DND-41 (cell line): ENCODE measurements around the gene NSF.

Experiments used
- CTCF ChIP-seq: IDR thresholded peaks from 2 replicates; pipeline ENCODE4 v1.5.1; 2012; ENCODE audit warnings: borderline replicate concordance, low read length, moderate library complexity, mild to moderate bottlenecking; ENCODE audit not compliant: poor library complexity, severe bottlenecking; ENCODE audit errors: extremely low read depth
- EZH2 ChIP-seq: IDR thresholded peaks from 3 replicates; pipeline ENCODE4 v1.6.1; 2012; ENCODE audit warnings: borderline replicate concordance, low read depth, mild to moderate bottlenecking, moderate library complexity, low read length, inconsistent platforms; ENCODE audit not compliant: severe bottlenecking

- no peak for TF ChIP-seq CTCF
- no peak for TF ChIP-seq EZH2
Measured at GRCh38 chr17:46776298-46777005, 186.0 kb downstream of the NSF start.
